MG63 (cell line): ENCODE data around the gene PPP6R1. TPM values are rescaled to one million over a fixed set of nuclear protein-coding genes. Genes with fewer than 3 reads are reported as not detected.

ENCODE experiments used
- DNase-seq: peaks from one replicate; pipeline ENCODE4 v3.0.0-alpha.2; 2020
- H3K27me3 ChIP-seq: fragments of 250-450 bp; sonication (Bioruptor Pico); 2 replicates; pipeline ENCODE4 v1.5.1; 2020; ENCODE audit warnings: mild to moderate bottlenecking, moderate library complexity
- H3K36me3 ChIP-seq: fragments of 250-450 bp; sonication (Bioruptor Pico); 2 replicates; pipeline ENCODE4 v1.5.1; 2020; ENCODE audit warnings: mild to moderate bottlenecking, moderate library complexity
- H3K4me3 ChIP-seq: fragments of 250-450 bp; sonication (Bioruptor Pico); 2 replicates; pipeline ENCODE4 v1.5.1; 2020; ENCODE audit warnings: mild to moderate bottlenecking, moderate library complexity
- H3K9me3 ChIP-seq: fragments of 250-450 bp; sonication (Bioruptor Pico); 2 replicates; pipeline ENCODE4 v1.5.1; 2020; ENCODE audit warnings: mild to moderate bottlenecking, moderate library complexity
- total RNA-seq: library from RNA; depleted of rRNA; stranded (reverse); fragments of >200 nt; shearing (Covaris generic); gene quantifications from 2 replicates; pipeline ENCODE4 v1.2.3, GENCODE V29; 2014; ENCODE audit warnings: low replicate concordance

The PPP6R1 gene
- total RNA-seq, 1 experiment from 2014 or later: 102 TPM

DNA sequence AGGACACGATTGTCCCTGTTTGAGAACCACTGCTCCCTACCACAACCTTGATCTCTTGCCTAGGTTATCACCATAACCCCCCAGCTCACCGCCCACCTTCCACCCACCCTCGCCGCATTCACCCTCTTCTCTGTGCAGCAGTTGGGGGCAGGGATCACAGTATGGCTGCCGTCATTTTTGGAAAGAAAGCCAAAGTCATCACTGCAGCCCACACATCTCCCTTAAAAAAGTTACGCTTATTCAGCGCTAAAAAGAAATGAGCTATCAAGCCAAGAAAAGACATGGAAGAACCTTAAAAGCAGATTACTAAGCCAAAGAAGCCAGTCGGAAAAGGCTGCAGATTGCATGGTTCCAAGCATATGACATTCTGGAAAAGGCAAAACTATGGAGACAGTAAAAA lies 10.5 kb upstream of the PPP6R1 start:
- no peak overlapping the region for H3K4me3 ChIP-seq
- DNase-seq: no peak

DNA sequence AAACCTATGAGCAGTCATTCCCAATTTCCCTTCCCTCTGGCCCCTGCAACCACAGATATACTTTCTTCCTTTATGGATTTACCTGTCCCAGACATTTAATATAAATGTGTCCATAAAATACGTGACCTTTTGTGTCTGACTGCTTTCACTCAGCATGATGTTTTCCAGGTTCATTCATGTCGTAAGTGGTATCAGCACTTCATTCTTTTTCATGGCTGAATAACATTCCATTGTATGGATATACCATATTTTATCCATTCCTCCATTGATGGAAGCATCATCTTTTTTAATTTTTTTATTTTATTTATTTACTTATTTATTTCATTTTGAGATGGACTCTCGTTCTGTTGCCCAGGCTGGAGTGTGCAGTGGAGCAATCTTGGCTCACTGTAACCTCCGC lies 8.0 kb upstream of the PPP6R1 start:
- H3K36me3 ChIP-seq: peaks cover 24% of the 10 kb centered on the region
- H3K27me3 ChIP-seq: no peaks in the 10 kb centered on the region
- DNase-seq: no peak

More for the DNA sequence above, 10.5 kb upstream of the PPP6R1 start:
- Histone ChIP-seq H3K27me3 (no peaks in the 10 kb centered on the region), H3K36me3 (peaks cover 25% of the 10 kb centered on the region), H3K9me3 (peaks cover 7% of the 10 kb centered on the region)

GRCh38 chr19:55266404-55266803 lies 7.6 kb upstream of the PPP6R1 start:
- Histone ChIP-seq H3K27me3 (no peaks in the 10 kb centered on the region), H3K4me3 (no peak overlapping the region), H3K9me3 (peaks cover 7% of the 10 kb centered on the region), H3K36me3 (peaks cover 21% of the 10 kb centered on the region)
- DNase-seq: no peak

More for the DNA sequence above, 8.0 kb upstream of the PPP6R1 start:
- Histone ChIP-seq H3K9me3 (peaks cover 7% of the 10 kb centered on the region), H3K4me3 (no peak overlapping the region)

DNA sequence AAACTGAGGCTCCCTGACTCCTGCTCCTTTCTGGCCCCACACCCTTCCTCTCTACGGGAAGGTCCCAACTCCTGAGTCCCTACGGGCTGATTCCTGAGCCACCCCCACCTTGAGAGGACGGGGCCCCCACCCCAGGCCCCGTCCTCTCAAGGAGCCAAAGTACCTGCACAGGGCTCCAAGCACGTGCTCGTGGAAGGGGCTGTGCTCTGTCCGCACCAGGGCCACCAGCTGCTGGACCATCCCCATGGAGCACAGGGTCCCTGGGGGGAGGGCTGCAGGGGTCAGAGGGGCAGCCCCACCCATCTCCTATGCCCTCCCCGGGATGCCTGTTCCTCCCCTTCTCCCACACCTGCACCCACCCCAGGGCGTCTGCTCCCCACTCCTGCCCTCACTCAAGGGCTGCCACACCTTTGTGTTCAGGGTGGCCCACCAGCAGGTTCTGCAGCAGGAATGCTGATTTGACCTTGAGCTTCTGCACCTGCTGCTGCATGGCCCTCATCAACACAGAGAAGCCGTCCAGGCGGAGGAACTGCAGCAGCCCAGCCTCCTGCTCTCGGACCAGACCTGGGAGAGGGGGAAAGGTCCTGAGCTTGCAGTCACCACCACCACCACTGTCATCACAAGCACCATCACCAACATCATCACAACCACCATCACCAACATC lies 7.0 kb upstream of the PPP6R1 start:
- peaks cover 7% of the 10 kb centered on the region for H3K9me3 ChIP-seq
- no peak overlapping the region for H3K4me3 ChIP-seq
- no peak for DNase-seq
- peaks cover 21% of the 10 kb centered on the region for H3K36me3 ChIP-seq
- no peaks in the 10 kb centered on the region for H3K27me3 ChIP-seq

- no peak for DNase-seq
- no peak overlapping the region for H3K4me3 ChIP-seq
Observed at GRCh38 chr19:55265173-55265572, 6.4 kb upstream of the PPP6R1 start.

DNA sequence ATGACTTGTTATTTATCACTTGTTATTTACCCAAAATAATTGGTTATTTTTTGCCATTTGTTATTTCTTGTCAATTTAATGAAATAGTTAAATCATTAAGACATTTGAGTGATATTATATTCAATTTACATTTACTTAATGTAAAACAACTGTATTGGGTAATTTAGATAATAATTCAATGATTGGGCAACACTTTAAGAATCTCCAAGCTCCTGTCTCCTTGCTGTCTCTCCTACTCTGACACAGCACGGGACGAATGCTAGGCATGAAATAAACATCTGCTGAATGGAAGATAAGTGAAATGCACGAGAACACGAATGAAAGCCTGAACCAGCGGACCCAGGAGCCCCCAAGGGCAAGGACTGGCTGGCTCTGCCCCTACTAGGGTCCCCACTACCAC lies 5.7 kb upstream of the PPP6R1 start:
- peaks cover 21% of the 10 kb centered on the region for H3K36me3 ChIP-seq
- no peak for DNase-seq
- H3K4me3 ChIP-seq: no peak overlapping the region
- peaks cover 7% of the 10 kb centered on the region for H3K9me3 ChIP-seq
- no peaks in the 10 kb centered on the region for H3K27me3 ChIP-seq

More at GRCh38 chr19:55265173-55265572, 6.4 kb upstream of the PPP6R1 start:
- H3K36me3 ChIP-seq: peaks cover 21% of the 10 kb centered on the region
- H3K9me3 ChIP-seq: peaks cover 7% of the 10 kb centered on the region
- no peaks in the 10 kb centered on the region for H3K27me3 ChIP-seq

DNA sequence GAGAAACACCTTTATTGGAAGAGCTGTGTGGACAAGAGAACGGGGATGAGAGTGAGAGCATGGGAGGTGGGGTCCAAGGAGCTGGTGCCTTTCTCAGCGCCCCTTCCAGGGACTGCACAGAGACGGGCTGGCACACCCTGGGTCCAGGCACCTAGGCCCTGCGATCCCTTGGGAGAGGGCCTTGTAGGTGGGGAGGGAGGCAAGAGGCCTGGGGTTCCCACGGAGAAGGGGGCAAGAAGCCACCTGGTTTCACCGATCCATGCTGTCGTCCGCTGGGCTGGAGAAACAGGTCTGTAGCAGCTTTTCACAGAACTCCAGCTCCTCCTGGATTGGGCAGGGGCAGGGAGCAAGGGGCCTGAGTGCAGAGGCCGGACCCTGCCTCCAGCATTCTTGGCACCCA lies 3.5 kb upstream of the PPP6R1 start:
- peaks cover 7% of the 10 kb centered on the region for H3K9me3 ChIP-seq
- no peaks in the 10 kb centered on the region for H3K27me3 ChIP-seq
- H3K36me3 ChIP-seq: peaks cover 15% of the 10 kb centered on the region
- no peak overlapping the region for H3K4me3 ChIP-seq
- DNase-seq: no peak

GRCh38 chr19:55261671-55262126 lies 2.9 kb upstream of the PPP6R1 start:
- H3K27me3 ChIP-seq: no peaks in the 10 kb centered on the region
- peaks cover 17% of the 10 kb centered on the region for H3K36me3 ChIP-seq
- no peak for DNase-seq
- no peak overlapping the region for H3K4me3 ChIP-seq
- H3K9me3 ChIP-seq: peaks cover 3% of the 10 kb centered on the region; the same call in 1 of the 2 replicates

GRCh38 chr19:55259540-55260210 lies 858 bp upstream of the PPP6R1 start:
- Histone ChIP-seq H3K4me3 (peak overlapping the region; percentile 91), H3K27me3 (no peaks in the 10 kb centered on the region), H3K9me3 (no peaks in the 10 kb centered on the region), H3K36me3 (peaks cover 28% of the 10 kb centered on the region)
- DNase-seq: no peak

DNA sequence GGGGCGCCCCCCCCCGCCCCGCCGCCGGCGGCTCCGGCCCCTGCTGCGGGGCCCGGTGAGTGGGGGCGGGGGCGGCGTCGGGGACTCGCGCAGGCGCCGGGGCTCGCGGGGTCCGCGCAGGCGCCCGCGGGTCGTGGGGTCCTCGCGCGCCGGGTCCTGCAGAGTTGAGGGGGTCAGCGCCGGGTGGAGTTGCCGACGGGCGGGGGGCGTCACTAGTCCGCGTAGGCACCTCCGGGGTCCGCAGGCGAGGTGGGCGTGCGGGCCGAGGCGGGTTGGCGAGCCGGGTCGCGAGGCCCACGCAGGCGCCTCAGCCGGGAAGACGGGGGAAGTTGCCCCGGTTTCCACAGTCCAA lies 365 bp downstream of the PPP6R1 start:
- H3K4me3 ChIP-seq: peak overlapping the region; percentile 91
- H3K36me3 ChIP-seq: peaks cover 28% of the 10 kb centered on the region
- no peaks in the 10 kb centered on the region for H3K27me3 ChIP-seq
- peak; percentile 21 for DNase-seq
- no peaks in the 10 kb centered on the region for H3K9me3 ChIP-seq

DNA sequence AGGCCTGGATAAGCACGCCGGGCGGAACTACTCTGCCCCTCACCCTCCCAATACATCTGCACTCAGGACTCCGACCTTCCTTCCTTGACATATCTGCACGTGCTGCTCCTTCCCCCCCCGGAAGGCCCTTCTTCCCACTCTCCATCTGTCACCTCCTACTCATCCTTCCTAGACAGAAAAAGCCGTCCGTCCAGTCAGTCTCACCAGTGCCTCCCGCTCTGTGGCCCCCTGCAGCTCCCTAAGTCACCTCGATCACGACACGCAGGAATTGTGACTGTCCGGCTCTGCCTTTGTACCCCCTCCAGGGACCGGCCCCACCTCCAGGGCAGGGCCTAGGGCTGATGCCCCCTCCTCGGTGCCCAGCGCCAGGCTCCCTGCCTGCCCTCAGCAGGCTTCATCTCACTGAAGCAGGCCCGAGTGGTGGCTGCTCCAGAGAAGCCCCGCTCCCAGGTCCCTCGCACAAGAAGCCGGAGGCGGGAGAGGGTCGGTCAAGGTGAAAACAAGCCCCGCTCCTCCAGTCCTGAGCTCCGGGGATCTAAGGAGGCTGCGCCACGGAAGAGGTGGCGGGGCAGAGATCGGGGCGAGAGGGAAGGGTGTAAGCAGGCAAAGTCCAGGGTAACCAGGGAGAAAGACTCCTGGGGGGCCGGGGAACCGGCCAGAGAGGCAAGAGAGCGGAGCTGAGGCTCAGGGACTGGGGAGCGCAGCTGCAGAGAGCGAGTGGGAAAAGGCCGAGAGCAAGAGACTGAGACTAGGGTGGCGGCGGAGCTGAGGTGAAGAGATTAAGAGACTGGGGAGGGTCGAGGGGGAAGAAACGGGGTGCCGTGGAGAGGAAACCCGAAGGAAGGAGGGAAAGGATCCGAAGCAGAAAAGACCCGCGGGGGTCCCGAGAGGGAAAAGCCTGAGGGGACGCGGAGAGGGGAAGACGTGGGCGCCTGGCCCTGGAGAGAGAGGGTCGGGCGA lies 1.1 kb downstream of the PPP6R1 start:
- no peaks in the 10 kb centered on the region for H3K27me3 ChIP-seq
- H3K36me3 ChIP-seq: peaks cover 28% of the 10 kb centered on the region
- H3K4me3 ChIP-seq: peak overlapping the region; percentile 91
- peak; percentile 24 for DNase-seq
- no peaks in the 10 kb centered on the region for H3K9me3 ChIP-seq

DNA sequence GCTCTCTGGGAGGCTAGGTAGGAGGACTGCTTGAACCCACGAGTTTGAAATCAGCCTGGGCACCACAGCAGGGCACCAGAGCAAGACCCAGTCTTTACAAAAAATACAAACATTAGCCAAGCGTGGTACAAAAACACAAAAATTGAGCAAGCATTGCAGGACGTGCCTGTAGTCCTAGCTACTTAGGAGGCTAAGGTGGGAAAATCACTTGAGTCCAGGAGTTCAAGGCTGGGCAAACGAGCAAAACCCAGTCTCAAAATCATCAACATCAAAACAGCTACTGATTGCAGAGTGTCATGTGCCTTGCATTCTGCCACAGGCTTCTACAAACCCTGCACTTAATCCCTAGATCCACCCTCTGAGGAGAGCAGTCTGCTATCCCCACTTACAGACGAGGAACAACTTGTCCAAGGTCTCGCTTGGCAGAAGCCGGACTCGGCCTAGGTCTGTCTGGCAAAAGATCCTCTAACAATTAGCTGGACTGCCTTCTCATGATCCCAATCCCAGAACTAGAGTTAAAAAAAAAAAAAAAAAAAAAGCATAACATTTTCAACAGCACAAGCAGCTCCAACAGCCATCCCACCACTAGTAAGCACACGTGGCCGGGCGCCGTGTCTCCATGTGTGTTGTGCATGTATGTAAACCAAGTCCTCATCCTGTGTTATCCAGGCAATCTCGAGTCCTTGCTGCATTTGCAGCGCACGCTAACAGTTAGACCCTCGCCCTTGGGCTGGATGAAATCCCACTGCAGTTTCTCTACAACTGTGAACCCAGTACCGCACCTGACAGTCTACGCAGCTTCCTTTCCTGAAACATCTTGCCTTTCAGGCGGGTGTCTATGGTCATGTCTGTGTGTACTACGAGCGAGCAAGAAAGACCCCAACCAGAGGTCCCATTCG lies 2.0 kb downstream of the PPP6R1 start:
- DNase-seq: no peak
- no peaks in the 10 kb centered on the region for H3K9me3 ChIP-seq

DNA sequence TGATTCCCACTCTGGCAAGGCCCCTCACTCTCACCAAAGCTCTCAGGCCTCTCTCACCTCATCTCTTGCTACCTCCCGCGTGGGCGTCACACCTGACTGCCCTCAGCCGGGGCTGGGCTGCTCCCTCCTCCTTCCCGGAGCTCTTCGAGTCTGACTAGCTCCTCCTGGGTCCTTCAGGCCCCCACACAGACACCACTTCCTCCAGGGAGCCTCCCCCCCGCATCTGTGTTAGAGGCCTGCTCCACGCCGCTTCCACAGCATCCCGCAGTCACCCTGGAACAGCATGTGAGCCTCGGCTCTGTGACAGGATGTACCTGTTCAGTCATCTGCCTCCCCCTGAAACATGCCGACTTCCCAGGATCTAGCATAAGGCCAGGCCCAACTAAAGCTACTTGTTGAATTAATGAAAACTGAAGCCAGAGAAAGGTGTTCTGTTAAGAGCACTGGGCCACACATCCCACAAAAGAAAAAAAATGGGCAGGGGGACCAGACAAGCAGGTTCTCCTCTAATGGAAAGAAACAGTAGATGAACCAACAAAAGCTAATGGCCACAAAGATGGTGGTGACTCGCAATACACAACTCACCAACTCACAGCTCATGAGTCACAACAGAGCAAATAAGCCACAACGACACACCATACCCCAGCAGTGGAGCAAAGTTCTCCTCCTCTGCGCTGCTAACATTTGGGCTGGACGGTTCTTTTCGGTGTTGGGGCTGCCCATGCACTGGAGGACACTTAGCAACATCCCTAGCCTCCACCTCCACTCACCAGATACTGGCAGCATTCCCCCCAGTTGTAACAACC lies 3.0 kb downstream of the PPP6R1 start:
- Histone ChIP-seq H3K4me3 (peak overlapping the region; percentile 4; the same call in 1 of the 2 replicates), H3K9me3 (no peaks in the 10 kb centered on the region)
- no peak for DNase-seq

More for the DNA sequence above, 2.0 kb downstream of the PPP6R1 start:
- H3K4me3 ChIP-seq: peak overlapping the region; percentile 91
- H3K27me3 ChIP-seq: no peaks in the 10 kb centered on the region
- peaks cover 23% of the 10 kb centered on the region for H3K36me3 ChIP-seq

GRCh38 chr19:55254625-55254977 lies 4.2 kb downstream of the PPP6R1 start:
- no peak for DNase-seq
- Histone ChIP-seq H3K9me3 (no peaks in the 10 kb centered on the region), H3K27me3 (no peaks in the 10 kb centered on the region), H3K36me3 (peaks cover 30% of the 10 kb centered on the region), H3K4me3 (no peak overlapping the region)

More for the DNA sequence above, 3.0 kb downstream of the PPP6R1 start:
- peaks cover 30% of the 10 kb centered on the region for H3K36me3 ChIP-seq
- no peaks in the 10 kb centered on the region for H3K27me3 ChIP-seq

- no peak for DNase-seq
Observed at GRCh38 chr19:55253842-55254624, 4.8 kb downstream of the PPP6R1 start.

More at GRCh38 chr19:55253842-55254624, 4.8 kb downstream of the PPP6R1 start:
- H3K4me3 ChIP-seq: no peak overlapping the region
- H3K9me3 ChIP-seq: no peaks in the 10 kb centered on the region
- H3K36me3 ChIP-seq: peaks cover 30% of the 10 kb centered on the region
- no peaks in the 10 kb centered on the region for H3K27me3 ChIP-seq
